AG08396 (cell line): Measurements from ENCODE around the gene SETDB2.
"Not testable (repeated sequence)": the region's sequence is repeated elsewhere in the genome, so short reads cannot be mapped to it uniquely, and the experiment has no call there.

Experiments used
- DNase-seq: peaks from one replicate; pipeline ENCODE4 v3.0.0; 2012; ENCODE audit warnings: low spot score, mixed read lengths

The SETDB2 gene

GRCh38 chr13:49476529-49476928 is 32.5 kb downstream of the SETDB2 start:
- DNase-seq = no peak

GRCh38 chr13:49481788-49482187 is 37.7 kb downstream of the SETDB2 start:
- no peak for DNase-seq

GRCh38 chr13:49488563-49488962 is 44.5 kb downstream of the SETDB2 start:
- DNase-seq = no peak

GRCh38 chr13:49494645-49495044 is 50.6 kb downstream of the SETDB2 start:
- DNase-seq = no peak

DNA sequence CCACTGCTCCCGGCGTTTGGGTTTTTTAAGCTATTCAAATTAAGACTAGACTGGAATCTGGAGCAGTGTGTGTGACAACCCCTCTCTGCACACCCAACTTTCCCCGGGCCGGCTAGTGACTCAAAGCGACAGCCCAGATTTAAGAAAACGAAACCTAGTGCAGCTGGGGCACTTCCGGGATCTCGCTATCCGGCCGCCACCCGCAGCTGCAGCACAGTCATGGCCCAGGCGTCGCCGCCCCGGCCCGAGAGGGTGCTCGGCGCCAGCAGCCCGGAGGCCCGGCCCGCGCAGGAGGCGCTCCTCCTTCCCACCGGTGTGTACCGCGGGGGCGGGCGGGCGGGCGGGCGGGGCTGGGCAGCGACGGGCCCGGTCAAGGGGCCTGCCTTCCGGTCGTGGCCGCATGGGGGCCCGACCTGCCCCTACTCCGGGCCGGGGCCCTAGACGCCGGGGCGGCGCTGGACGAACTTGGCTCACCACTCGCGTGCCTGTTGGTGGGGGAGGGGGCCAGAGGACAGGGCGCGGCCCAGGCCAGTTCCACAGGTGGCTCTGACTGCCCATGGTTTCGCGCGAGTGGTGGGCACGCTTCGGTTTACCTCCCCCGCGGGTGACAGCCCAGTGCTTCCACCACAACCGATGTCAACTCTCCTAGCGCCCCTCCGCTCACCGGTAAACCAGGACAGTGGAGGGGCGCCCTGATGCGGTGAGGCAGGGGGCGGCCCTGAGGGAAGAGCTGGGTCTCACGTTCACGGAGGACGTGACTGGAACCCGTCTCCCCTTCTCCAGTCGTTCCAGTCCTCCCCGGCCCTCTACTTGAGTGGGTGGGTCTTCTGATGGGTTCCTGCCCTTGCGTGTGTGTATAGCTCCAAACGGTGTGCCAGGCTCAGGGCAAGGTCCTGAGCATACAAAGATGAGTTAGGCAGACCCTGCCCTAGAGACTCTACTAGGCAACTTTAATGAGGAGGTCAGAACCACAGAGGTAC is 52.0 kb downstream of the SETDB2 start, which contains the start of gene PHF11:
PHF11 (plus strand) TSS at position 171 of the 980 bp plus-strand sequence; CDS start at position 220, 49 bp downstream.
- peak; percentile 84 for DNase-seq

DNA sequence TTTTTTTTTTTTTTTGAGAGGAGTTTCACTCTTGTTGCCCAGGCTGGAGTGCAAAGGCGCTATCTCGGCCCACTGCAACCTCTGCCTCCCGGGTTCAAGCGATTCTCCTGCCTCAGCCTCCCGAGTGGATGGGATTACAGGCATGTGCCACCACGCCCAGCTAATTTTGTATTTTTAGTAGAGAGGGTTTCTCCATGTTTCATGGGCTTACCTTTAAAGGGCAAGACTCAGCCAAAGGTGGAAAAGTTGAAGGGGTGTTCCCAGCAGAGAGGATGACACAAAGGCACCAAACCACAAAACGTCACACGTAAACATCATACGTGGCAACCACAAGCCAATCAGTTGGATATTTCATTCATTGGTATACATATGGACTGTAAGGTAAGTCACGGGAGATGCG is 52.8 kb downstream of the SETDB2 start:
- not testable (repeated sequence) for DNase-seq

GRCh38 chr13:49497272-49497671 is 53.2 kb downstream of the SETDB2 start:
- no peak for DNase-seq

GRCh38 chr13:49498206-49498605 is 54.1 kb downstream of the SETDB2 start:
- DNase-seq = no peak

GRCh38 chr13:49499889-49500660 is 56.0 kb downstream of the SETDB2 start:
- peak; percentile 85 for DNase-seq

GRCh38 chr13:49502954-49503353 is 58.9 kb downstream of the SETDB2 start:
- peak; percentile 45 for DNase-seq

GRCh38 chr13:49503951-49504350 is 59.9 kb downstream of the SETDB2 start:
- DNase-seq = peak; percentile 40

- no peak for DNase-seq
These were observed 68.5 kb downstream of the SETDB2 start for GRCh38 chr13:49512578-49512977.

DNA sequence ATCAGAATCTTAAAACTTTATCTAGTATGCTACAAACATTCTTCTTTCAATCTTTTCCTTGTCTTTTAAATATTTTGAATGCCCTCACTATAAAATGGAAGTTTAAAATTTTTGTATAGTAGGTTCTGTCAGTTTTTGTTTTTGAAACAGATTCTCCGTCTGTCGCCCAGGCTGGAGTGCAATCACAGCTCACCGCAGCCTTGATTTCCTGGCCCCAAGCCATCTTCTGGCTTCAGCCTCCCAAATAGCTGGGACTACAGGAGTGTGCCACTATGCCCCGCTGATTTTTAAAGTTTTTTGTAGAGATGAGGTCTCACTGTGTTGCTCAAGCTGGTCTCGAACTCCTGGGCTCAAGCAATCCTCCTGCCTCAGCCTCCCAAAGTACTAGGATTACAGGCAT is 72.4 kb downstream of the SETDB2 start:
- no peak for DNase-seq

- no peak for DNase-seq
These were observed 73.4 kb downstream of the SETDB2 start for GRCh38 chr13:49517461-49517860.

- no peak for DNase-seq
These were observed 77.2 kb downstream of the SETDB2 start for GRCh38 chr13:49521224-49521623.

DNA sequence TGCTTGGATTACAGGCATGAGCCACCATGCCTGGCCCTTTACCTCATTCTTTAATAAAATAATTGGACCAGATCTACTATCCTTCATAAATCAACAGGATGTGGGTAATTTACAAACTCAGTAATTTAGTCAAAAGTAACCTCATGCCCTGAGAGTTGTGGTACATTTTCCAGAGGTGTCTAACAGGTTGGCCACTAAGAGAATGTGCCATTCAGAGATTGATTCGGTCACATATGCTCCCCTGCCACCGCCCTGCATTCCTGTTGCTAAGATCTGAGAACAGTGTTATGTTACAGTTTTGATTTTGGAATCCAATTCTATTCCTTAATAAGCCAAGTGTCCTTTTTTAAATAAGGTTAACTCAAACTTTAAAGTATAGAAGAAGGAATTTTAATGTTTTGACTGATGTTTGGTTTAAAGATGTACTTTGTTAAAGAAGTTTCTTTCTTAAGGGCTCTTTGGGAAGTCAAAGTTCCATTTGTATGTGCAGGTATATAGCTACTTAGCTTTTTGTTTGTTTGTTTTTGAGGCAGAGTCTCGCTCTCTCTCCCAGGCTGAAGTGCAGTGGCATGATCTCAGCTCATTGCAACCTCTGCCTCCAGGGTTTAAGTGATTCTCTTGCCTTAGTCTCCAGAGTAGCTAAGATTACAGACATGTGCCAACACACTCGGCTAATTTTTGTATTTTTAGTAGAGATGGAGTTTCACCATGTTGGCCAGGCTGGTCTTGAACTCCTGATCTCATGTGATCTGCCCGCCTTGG is 80.8 kb downstream of the SETDB2 start:
- DNase-seq = no peak

- DNase-seq = no peak
These were observed 83.0 kb downstream of the SETDB2 start for GRCh38 chr13:49527123-49527522.

- DNase-seq = no peak
These were observed 84.1 kb downstream of the SETDB2 start for GRCh38 chr13:49528161-49528560.

DNA sequence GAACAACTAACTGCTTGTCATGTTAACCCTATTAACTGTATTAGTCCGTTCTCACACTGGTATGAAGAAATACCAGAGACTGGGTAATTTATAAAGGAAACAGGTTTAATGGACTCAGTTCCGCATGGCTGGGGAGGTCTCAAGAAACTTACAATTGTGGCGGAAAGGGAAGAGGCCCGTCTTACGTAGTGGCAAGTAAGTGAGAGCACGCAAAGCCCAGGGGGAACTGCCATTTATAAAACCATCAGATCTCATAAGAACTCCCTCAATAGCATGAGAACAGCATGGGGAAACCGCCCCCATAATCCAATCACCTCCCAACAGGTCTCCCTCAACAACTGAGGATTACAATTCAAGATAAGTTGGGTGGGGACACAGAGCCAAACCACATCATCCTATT is 86.4 kb downstream of the SETDB2 start:
- no peak for DNase-seq

DNA sequence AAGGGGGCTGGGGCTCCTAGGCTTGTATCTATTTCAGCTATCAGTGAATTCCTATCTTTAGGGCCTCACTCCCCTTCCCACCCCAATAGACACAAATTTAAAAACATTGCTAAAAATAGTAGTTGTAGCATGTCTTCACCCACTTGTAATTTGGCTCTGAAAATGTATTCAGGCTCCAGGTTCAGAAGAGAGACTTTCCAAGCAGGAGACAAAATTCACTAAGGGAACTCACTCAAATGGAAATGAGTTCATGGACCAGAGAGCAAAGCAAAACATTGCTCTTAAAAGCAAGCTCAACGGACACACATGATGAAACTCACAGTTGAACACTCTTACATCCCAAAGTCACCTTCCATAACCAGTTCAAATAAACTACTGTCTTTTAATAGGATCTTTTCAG is 88.5 kb downstream of the SETDB2 start:
- no peak for DNase-seq

DNA sequence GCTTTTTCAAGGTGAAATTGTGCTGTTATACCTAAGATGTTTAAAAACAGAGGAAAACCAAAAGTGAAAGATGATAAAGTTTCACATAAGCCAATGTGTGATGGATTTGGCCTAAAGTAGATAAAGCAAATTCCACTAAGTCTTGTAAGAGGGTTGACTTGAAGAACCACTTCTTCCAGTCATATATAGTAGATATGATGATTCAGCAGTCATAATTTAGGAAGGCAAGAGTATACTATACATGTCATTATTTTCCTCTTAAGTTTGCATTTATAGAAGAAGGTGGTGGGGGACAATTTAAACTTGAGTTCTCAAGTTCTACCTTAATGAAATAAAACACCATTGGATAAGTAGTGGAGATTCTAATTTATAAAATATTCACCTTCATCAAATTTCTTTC is 88.9 kb downstream of the SETDB2 start:
- DNase-seq = no peak
